GM12875 (cell line): ENCODE data around the gene LMTK3.

Experiments used
- H3K4me3 ChIP-seq: one replicate; pipeline ENCODE4 v1.5.1; 2011; ENCODE audit warnings: low read depth, low read length, control low read depth
- TF ChIP-seq, protein P1 (sequence below): IDR thresholded peaks from 2 replicates; pipeline ENCODE4 v1.5.1; 2011; ENCODE audit warnings: low read depth, mild to moderate bottlenecking, control low read depth, inconsistent platforms, low read length, moderate library complexity, borderline replicate concordance; ENCODE audit not compliant: insufficient read depth

The LMTK3 gene

GRCh38 chr19:48511321-48511731 is 309 bp downstream of the LMTK3 start:
- TF ChIP-seq, protein P1, sequence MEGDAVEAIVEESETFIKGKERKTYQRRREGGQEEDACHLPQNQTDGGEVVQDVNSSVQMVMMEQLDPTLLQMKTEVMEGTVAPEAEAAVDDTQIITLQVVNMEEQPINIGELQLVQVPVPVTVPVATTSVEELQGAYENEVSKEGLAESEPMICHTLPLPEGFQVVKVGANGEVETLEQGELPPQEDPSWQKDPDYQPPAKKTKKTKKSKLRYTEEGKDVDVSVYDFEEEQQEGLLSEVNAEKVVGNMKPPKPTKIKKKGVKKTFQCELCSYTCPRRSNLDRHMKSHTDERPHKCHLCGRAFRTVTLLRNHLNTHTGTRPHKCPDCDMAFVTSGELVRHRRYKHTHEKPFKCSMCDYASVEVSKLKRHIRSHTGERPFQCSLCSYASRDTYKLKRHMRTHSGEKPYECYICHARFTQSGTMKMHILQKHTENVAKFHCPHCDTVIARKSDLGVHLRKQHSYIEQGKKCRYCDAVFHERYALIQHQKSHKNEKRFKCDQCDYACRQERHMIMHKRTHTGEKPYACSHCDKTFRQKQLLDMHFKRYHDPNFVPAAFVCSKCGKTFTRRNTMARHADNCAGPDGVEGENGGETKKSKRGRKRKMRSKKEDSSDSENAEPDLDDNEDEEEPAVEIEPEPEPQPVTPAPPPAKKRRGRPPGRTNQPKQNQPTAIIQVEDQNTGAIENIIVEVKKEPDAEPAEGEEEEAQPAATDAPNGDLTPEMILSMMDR, result no peak
- H3K4me3 ChIP-seq, result no peak overlapping the region

- TF ChIP-seq, protein P1, result no peak
- no peak overlapping the region for H3K4me3 ChIP-seq
Observed at GRCh38 chr19:48510421-48511268, 990 bp downstream of the LMTK3 start.

DNA sequence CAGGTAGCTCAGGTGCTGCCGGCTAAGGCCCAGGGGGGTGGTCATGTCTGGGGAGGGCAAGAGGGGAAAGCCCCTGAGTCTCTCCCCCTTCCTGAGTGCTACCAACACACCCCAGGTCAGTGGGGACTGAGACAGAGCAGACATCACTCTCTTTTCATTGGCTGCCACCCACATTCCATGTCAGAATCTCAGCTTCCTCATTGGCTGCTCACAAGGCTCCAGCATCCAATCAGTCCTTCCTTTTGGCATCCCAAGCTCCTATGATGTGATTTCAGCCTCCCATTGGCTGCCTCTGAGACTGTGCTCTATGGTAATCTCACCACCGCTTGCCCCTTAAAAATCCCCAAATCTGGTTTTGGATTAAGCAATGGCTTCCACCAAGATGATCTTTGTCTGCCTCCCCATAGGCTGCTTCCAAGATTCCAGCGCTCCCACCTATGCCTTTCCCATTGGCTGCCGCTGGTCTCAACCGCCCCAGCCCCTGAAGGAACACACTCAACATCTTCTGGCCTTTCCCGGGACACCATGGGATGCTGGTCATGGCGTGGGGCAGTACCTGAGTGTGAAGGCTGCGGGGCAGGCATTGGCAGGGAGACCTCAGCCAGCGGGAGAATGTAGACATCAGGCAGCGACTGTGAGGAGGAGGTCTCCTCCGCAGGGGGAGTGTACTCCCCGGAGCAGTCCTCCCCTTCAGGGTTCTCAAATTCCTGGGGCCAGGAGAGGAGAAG is 2.0 kb downstream of the LMTK3 start:
- H3K4me3 ChIP-seq, result no peak overlapping the region
- TF ChIP-seq, protein P1, result no peak

DNA sequence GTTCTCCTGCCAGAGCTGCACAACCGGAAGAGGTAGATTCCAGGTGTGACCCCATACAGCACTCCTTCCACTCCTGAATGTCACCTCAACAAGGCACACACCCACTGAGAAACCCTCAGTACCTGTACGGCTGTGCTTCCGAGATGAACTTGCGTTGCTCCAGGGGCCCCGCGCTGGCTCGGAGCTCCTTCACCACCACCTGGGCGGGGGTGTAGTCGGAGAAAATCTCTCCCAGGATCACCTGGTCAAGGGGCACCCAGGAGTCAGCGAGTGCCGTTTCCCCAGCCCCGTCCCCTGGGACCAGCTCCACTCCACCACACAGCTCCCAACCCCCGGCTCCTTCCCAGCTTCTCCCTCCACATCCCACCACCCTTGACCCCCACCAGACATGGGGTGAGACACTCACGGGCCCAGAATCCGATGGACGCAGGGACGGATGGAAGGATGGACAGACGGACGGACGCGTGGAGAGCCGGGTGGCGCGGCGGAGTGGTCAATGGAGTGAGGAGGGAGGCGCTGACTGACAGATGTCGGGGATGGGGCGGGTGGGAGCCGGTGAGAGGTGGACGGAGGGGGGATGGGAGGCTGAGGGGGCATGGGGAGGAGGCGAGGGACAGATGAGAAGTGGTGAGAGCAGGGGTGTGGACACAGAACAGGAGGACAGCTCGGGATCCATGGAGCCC is 2.8 kb downstream of the LMTK3 start:
- TF ChIP-seq, protein P1, result no peak
- H3K4me3 ChIP-seq, result no peak overlapping the region

DNA sequence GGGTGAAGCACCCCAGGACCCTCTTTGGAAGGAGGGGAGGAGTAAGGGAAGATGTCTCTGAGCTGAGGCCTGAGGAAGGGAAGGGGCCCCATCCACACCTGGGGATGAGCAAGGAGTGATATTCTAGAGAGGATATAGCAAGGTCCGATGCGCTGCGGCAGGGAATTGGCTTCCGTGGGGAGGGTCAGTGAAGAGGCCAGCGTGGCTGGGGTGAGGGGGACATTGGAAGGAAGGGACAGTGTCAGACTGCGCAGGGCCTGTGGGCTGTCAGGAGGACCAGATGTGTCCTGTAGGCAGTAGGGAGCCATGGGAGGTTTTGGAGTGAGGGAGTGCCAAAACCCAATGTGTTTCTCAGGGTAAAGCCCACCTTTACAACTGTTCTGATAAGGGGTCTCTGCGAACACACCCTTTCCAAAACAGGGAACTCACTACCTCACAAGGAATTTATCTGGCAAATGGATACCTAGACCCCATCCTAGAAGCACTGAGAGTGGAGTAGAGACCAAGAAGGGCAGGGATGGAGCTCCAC is 3.7 kb downstream of the LMTK3 start:
- TF ChIP-seq, protein P1, result no peak
- no peak overlapping the region for H3K4me3 ChIP-seq

DNA sequence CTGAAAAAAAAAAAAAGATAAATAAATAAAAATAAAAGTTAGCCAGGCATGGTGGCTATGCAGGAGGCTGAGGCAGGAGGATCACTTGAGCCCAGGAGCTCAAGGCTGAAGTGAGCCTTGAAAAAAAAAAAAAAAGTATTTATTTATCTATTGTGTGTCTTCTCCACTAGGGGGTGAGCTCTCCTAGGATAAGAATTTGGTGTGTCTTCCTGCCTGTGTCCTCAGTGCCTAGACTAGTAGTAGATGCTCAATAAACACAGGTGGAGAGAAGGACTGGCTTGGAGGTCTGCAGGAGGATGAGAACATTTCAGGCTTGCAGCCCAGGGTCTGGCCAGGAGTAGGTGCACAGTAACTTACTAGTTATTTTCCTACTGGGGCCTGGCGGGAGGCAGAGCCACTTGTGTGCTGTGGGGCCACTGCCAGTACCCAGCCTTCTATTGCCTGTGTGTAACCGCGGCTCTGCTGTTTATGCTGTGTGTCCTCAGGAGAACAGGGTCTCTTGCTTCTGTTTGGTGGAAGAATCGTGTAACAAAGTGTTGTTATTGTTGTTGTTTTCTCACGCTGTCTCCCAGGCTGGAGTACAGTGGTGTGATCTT is 5.4 kb downstream of the LMTK3 start:
- H3K4me3 ChIP-seq, result no peak overlapping the region
- TF ChIP-seq, protein P1, result peak; percentile 28; the same call in 1 of the 2 replicates
